GM19099 (cell line): Measurements from ENCODE around the gene GET4.

ENCODE experiments used
- POLR2A ChIP-seq: IDR thresholded peaks from 3 replicates; pipeline ENCODE4 v1.6.1; 2011; ENCODE audit warnings: low read depth; ENCODE audit not compliant: insufficient read length; ENCODE audit errors: extremely low read depth

GET4 gene

GRCh38 chr7:897771-898376 is 21.5 kb downstream of the GET4 start:
- no peak for TF ChIP-seq POLR2A

DNA sequence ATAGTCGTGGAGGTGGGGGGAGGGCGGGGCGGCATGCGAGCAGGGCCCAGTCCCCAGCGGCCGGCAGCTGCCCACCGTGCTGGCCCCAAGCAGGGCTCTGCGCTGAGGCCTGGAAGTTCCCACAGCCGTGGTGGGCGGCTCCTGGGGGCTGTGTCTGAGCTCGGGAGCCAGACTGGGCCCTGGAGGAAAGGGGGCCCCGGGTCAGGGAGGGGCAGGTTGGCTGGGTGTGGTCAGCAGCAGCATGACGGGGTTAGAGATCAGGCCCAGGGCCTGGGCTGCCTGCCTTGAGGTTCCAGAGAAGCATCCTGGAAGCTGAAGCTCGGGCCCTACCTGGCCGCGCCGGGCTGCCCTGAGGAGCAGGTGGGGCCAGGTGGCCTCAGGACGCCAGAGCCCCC is 22.1 kb downstream of the GET4 start:
- TF ChIP-seq POLR2A: no peak

- no peak for TF ChIP-seq POLR2A
Measured at GRCh38 chr7:898855-899681, 22.7 kb downstream of the GET4 start.

DNA sequence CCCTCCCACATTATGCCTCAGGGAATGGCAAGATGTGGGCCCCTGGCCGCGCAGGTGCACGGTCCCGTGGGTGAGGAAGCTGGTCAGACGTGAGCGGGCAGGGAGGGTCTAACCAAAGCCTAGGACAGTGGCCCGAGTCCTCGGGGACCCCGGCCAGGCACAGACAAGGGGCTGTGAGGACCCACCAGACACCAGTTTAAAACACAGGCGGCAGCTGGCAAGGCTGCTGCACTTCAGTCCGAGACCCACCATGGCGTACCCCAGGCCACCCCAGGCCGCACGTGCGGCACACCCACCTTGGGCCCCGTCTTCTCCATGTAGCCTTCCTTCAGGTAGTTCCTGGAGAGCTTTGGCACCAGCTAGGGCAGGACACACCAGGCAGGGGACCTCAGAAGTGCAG is 23.5 kb downstream of the GET4 start:
- no peak for TF ChIP-seq POLR2A

GRCh38 chr7:900331-901040 is 24.1 kb downstream of the GET4 start:
- no peak for TF ChIP-seq POLR2A

DNA sequence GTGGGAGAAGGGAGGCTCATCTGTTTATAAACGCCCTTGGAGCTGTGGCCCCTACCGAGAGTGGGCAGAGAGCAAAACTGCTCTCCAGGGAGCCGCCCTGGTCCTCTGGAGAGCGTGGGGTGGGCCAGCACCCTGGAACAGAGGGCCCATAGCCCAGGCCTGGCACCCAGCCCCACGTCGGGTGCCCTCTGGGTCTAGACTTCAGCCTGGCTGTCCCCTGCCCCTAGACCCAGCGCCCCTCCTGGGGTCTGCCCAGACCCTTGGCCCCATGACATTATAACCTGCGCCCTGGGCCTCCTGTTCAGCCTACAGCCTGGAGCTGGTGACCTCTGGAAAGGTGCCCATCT is 24.7 kb downstream of the GET4 start:
- TF ChIP-seq POLR2A: no peak

DNA sequence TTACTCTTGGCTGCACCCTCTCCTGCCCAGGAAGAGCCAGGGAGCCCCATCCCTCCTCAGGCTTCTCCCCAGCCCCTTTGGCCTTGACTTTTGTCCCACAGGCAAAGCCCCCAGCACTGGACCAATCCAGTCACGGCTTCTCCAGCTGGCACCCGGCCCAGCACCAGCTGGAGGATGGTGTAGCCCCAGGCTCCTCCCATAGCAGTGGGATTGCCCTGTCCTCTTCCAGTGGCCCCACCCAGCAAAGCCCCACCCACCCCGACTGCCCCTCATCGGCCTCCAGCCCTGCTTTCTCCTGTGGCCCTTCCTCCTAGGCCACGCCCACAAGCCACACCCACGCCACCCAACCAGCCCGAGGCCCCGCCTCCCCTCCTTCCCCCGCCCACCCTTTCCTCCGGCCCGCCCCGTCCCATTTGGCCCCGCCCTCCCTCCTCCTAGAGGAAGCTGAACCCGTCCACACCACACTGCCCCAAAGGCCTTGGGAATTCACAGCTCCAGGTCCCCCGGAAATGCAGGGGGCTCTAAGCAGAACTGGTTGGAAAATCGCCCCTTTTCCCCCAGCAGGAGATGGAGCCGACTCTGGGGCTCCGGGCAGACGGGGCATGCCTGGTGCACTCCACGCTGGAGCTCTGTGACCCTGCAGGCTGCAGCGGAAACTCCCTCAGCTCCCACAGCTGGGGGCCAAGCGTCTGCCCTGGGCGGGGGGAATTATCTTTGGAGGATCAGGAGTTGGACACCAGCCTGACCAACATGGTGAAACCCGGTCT is 25.2 kb downstream of the GET4 start:
- no peak for TF ChIP-seq POLR2A

DNA sequence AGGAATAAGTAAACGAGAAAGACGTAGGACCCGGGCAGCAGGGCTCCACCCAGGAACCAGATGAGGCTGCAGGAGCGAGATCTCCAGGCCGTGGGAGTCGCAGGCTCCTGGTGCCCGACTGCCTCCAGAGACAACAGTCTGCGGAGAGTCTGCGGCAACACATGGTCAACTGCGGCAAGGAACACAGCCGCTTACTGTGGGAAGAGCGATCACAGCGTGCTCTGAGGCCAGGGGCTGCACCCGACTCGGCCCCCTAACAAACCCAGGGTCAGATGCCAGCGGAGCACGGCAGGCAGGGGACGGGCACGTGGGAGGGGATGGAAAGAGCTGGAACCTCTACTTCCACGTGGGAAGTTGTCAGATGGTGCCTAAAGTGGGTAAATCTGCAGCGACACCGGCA is 26.6 kb downstream of the GET4 start:
- no peak for TF ChIP-seq POLR2A

- TF ChIP-seq POLR2A: no peak
Measured at GRCh38 chr7:903921-904755, 27.8 kb downstream of the GET4 start.

- no peak for TF ChIP-seq POLR2A
Measured at GRCh38 chr7:904847-905246, 28.5 kb downstream of the GET4 start.

- no peak for TF ChIP-seq POLR2A
Measured at GRCh38 chr7:906776-907157, 30.4 kb downstream of the GET4 start.

GRCh38 chr7:907158-907980 is 31.0 kb downstream of the GET4 start:
- no peak for TF ChIP-seq POLR2A

- TF ChIP-seq POLR2A: no peak
Measured at GRCh38 chr7:908159-908581, 31.8 kb downstream of the GET4 start.
